ENCODE results near the gene AKAP6.

The AKAP6 gene

GRCh38 chr14:32666308-32666707 lies 337.2 kb downstream of the AKAP6 start:
- no peak for DNase-seq (ENCODE audit: low read depth in 2 of 2)

- DNase-seq (ENCODE audit: low read depth in 2 of 2): no peak
Observed at GRCh38 chr14:32667287-32667686, 338.2 kb downstream of the AKAP6 start.

- DNase-seq (ENCODE audit: low read depth in 2 of 2): no peak
Observed at GRCh38 chr14:32667791-32668190, 338.7 kb downstream of the AKAP6 start.

GRCh38 chr14:32669391-32669790 lies 340.3 kb downstream of the AKAP6 start:
- DNase-seq (ENCODE audit: low read depth in 2 of 2): no peak

- DNase-seq (ENCODE audit: low read depth in 2 of 2): no peak
Observed at GRCh38 chr14:32675433-32675832, 346.3 kb downstream of the AKAP6 start.

- no peak for DNase-seq (ENCODE audit: low read depth in 2 of 2)
Observed at GRCh38 chr14:32677129-32677780, 348.2 kb downstream of the AKAP6 start.

GRCh38 chr14:32678088-32678487 lies 349.0 kb downstream of the AKAP6 start:
- DNase-seq (ENCODE audit: low read depth in 2 of 2): no peak

- DNase-seq (ENCODE audit: low read depth in 2 of 2): no peak
Observed at GRCh38 chr14:32679927-32680612, 351.0 kb downstream of the AKAP6 start.

- no peak for DNase-seq (ENCODE audit: low read depth in 2 of 2)
Observed at GRCh38 chr14:32681598-32681997, 352.5 kb downstream of the AKAP6 start.

- DNase-seq (ENCODE audit: low read depth in 2 of 2): no peak
Observed at GRCh38 chr14:32682214-32682613, 353.1 kb downstream of the AKAP6 start.

GRCh38 chr14:32683679-32684078 lies 354.6 kb downstream of the AKAP6 start:
- no peak for DNase-seq (ENCODE audit: low read depth in 2 of 2)

- DNase-seq (ENCODE audit: low read depth in 2 of 2): no peak
Observed at GRCh38 chr14:32688941-32689340, 359.8 kb downstream of the AKAP6 start.

- no peak for DNase-seq (ENCODE audit: low read depth in 2 of 2)
Observed at GRCh38 chr14:32692441-32692840, 363.3 kb downstream of the AKAP6 start.

GRCh38 chr14:32693114-32693513 lies 364.0 kb downstream of the AKAP6 start:
- DNase-seq (ENCODE audit: low read depth in 2 of 2): no peak

GRCh38 chr14:32694795-32695449 lies 365.8 kb downstream of the AKAP6 start:
- DNase-seq (ENCODE audit: low read depth in 2 of 2): no peak

- no peak for DNase-seq (ENCODE audit: low read depth in 2 of 2)
Observed at GRCh38 chr14:32696325-32697091, 367.4 kb downstream of the AKAP6 start.

- DNase-seq (ENCODE audit: low read depth in 2 of 2): no peak
Observed at GRCh38 chr14:32697114-32697513, 368.0 kb downstream of the AKAP6 start.

GRCh38 chr14:32697704-32698103 lies 368.6 kb downstream of the AKAP6 start:
- DNase-seq (ENCODE audit: low read depth in 2 of 2): no peak

GRCh38 chr14:32698831-32699230 lies 369.7 kb downstream of the AKAP6 start:
- no peak for DNase-seq (ENCODE audit: low read depth in 2 of 2)

GRCh38 chr14:32701475-32701874 lies 372.4 kb downstream of the AKAP6 start:
- no peak for DNase-seq (ENCODE audit: low read depth in 2 of 2)

- DNase-seq (ENCODE audit: low read depth in 2 of 2): no peak
Observed at GRCh38 chr14:32702088-32702487, 373.0 kb downstream of the AKAP6 start.

GRCh38 chr14:32702562-32702961 lies 373.5 kb downstream of the AKAP6 start:
- no peak for DNase-seq (ENCODE audit: low read depth in 2 of 2)
